Endothelial cell (in vitro differentiated cells): ENCODE measurements around the gene SMPDL3B. TPM values are rescaled to one million over a fixed set of nuclear protein-coding genes. Genes with fewer than 3 reads are reported as not detected.
A peak's percentile ranks its signal among the peaks of the same experiment; 100 is the strongest.

Experiments used
- DNase-seq: peaks from one replicate; pipeline ENCODE4 v3.0.0; 2021; ENCODE audit warnings: low spot score
- H3K27ac Mint-ChIP-seq: one replicate; pipeline ENCODE4 v1.8.0; 2021; ENCODE audit warnings: mixed read lengths, inconsistent platforms; ENCODE audit not compliant: unreplicated experiment
- H3K27me3 Mint-ChIP-seq: one replicate; pipeline ENCODE4 v1.8.0; 2021; ENCODE audit warnings: mild to moderate bottlenecking, moderate library complexity, mixed read lengths, inconsistent platforms; ENCODE audit not compliant: unreplicated experiment
- H3K36me3 Mint-ChIP-seq: one replicate; pipeline ENCODE4 v1.8.0; 2021; ENCODE audit warnings: mild to moderate bottlenecking, low read depth, mixed read lengths, inconsistent platforms; ENCODE audit not compliant: unreplicated experiment
- H3K4me1 Mint-ChIP-seq: one replicate; pipeline ENCODE4 v1.8.0; 2021; ENCODE audit warnings: mild to moderate bottlenecking, mixed read lengths, inconsistent platforms; ENCODE audit not compliant: unreplicated experiment
- H3K4me3 Mint-ChIP-seq: one replicate; pipeline ENCODE4 v1.8.0; 2021; ENCODE audit warnings: mild to moderate bottlenecking, mixed read lengths, inconsistent platforms; ENCODE audit not compliant: unreplicated experiment
- H3K9me3 Mint-ChIP-seq: one replicate; pipeline ENCODE4 v1.8.0; 2021; ENCODE audit warnings: mixed read lengths, inconsistent platforms; ENCODE audit not compliant: unreplicated experiment
- total RNA-seq: library from RNA; stranded (reverse); fragmentation: NEBNext Ultra II Directional; extraction: Animal tissue kit (Norgen Biotek cat#: 25700); gene quantifications from one replicate; pipeline ENCODE4 v1.2.1, GENCODE V29; 2021; ENCODE audit not compliant: unreplicated experiment
- TF ChIP-seq, protein P1 (sequence below): fragments of 200-600 bp; sonication (generic); IDR thresholded peaks from one replicate; pipeline ENCODE4 v1.5.0; 2021; ENCODE audit warnings: antibody characterized with exemption; ENCODE audit not compliant: unreplicated experiment

The SMPDL3B gene
- total RNA-seq, 1 donor from 2014 or later: 3.3 TPM

DNA sequence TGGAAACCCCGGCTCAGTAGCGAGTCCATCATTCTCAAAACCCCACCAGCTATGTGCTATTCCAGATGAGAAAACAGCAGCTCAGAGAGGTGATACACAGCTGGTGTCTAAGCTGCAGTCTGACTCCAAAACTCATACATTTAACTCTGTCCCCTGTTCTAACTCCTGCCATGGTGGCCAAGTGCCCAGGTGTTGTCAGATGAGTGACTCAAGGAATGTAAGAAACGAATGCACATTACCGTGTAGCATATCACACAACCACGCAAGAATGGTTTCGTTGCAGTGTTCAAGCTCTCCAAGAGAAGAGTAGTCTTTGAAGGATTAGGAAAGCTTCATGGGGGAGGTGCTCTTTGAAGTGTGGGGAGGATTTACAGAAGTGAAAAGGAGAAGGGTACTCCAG is 20.3 kb downstream of the SMPDL3B start:
- Mint-ChIP-seq H3K4me3 (no peak overlapping the region), H3K27ac (peak overlapping the region; percentile 24), H3K36me3 (peaks cover 3% of the 10 kb centered on the region), H3K4me1 (peaks cover 6% of the 10 kb centered on the region), H3K9me3 (no peaks in the 10 kb centered on the region), H3K27me3 (peaks cover 4% of the 10 kb centered on the region)
- TF ChIP-seq, protein P1, sequence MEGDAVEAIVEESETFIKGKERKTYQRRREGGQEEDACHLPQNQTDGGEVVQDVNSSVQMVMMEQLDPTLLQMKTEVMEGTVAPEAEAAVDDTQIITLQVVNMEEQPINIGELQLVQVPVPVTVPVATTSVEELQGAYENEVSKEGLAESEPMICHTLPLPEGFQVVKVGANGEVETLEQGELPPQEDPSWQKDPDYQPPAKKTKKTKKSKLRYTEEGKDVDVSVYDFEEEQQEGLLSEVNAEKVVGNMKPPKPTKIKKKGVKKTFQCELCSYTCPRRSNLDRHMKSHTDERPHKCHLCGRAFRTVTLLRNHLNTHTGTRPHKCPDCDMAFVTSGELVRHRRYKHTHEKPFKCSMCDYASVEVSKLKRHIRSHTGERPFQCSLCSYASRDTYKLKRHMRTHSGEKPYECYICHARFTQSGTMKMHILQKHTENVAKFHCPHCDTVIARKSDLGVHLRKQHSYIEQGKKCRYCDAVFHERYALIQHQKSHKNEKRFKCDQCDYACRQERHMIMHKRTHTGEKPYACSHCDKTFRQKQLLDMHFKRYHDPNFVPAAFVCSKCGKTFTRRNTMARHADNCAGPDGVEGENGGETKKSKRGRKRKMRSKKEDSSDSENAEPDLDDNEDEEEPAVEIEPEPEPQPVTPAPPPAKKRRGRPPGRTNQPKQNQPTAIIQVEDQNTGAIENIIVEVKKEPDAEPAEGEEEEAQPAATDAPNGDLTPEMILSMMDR: no peak
- DNase-seq: no peak

DNA sequence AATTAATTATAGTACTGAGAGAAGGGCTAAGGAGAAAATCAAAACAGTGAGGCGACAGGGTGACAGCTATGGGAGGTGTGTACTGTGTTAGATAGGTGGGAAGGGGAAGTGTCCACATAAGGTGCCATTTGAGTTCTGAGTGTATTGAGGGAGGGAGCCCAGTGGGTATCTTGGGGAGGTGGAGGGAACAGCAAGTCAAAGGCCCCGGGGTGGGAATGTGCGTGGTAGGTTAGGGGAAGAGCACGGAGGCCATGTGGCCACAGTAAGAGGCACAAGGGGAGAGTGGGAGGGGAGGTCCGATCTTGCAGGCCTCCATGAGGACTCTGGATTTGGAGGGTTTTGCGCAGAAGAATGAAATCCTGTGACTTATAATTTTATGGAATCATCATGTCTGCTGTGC is 22.0 kb downstream of the SMPDL3B start:
- H3K4me3 Mint-ChIP-seq: no peak overlapping the region
- peaks cover 3% of the 10 kb centered on the region for H3K36me3 Mint-ChIP-seq

DNA sequence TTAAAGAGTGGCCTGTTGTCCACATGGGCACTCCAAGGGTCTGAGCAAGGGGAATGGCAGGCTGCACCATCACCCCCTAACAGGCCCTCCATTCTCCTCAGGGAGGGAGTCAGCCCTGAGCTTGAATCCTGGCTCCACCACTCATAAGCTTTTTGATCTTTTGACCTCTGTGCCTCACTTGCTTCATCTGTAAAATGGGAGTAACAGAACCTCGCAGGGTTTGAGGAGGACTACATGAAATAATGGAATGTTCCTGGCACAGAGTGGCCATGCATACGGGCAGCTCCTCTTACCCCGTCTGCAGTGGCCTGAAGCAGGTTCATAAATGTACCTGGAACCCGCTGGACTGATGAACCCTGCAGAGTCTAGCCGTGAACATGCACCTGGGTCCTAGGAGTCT is 22.9 kb downstream of the SMPDL3B start:
- Mint-ChIP-seq H3K4me1 (peaks cover 12% of the 10 kb centered on the region), H3K27me3 (peaks cover 4% of the 10 kb centered on the region), H3K36me3 (peaks cover 3% of the 10 kb centered on the region), H3K27ac (peak overlapping the region; percentile 3), H3K4me3 (no peak overlapping the region), H3K9me3 (no peaks in the 10 kb centered on the region)
- TF ChIP-seq, protein P1: no peak
- no peak for DNase-seq

More for the DNA sequence above, 22.0 kb downstream of the SMPDL3B start:
- no peak for DNase-seq
- peaks cover 10% of the 10 kb centered on the region for H3K4me1 Mint-ChIP-seq
- TF ChIP-seq, protein P1: no peak
- no peaks in the 10 kb centered on the region for H3K9me3 Mint-ChIP-seq
- H3K27ac Mint-ChIP-seq: no peak overlapping the region
- peaks cover 4% of the 10 kb centered on the region for H3K27me3 Mint-ChIP-seq

DNA sequence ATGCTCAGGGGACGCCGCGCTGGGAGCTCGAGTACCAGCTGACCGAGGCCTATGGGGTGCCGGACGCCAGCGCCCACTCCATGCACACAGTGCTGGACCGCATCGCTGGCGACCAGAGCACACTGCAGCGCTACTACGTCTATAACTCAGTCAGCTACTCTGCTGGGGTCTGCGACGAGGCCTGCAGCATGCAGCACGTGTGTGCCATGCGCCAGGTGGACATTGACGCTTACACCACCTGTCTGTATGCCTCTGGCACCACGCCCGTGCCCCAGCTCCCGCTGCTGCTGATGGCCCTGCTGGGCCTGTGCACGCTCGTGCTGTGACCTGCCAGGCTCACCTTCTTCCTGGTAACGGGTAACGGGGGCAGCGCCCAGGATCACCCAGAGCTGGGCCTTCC is 23.7 kb downstream of the SMPDL3B start:
- H3K4me3 Mint-ChIP-seq: no peak overlapping the region
- TF ChIP-seq, protein P1: no peak
- DNase-seq: no peak
- H3K36me3 Mint-ChIP-seq: peaks cover 3% of the 10 kb centered on the region
- H3K27me3 Mint-ChIP-seq: peaks cover 4% of the 10 kb centered on the region
- peaks cover 12% of the 10 kb centered on the region for H3K4me1 Mint-ChIP-seq
- H3K9me3 Mint-ChIP-seq: no peaks in the 10 kb centered on the region
- no peak overlapping the region for H3K27ac Mint-ChIP-seq

DNA sequence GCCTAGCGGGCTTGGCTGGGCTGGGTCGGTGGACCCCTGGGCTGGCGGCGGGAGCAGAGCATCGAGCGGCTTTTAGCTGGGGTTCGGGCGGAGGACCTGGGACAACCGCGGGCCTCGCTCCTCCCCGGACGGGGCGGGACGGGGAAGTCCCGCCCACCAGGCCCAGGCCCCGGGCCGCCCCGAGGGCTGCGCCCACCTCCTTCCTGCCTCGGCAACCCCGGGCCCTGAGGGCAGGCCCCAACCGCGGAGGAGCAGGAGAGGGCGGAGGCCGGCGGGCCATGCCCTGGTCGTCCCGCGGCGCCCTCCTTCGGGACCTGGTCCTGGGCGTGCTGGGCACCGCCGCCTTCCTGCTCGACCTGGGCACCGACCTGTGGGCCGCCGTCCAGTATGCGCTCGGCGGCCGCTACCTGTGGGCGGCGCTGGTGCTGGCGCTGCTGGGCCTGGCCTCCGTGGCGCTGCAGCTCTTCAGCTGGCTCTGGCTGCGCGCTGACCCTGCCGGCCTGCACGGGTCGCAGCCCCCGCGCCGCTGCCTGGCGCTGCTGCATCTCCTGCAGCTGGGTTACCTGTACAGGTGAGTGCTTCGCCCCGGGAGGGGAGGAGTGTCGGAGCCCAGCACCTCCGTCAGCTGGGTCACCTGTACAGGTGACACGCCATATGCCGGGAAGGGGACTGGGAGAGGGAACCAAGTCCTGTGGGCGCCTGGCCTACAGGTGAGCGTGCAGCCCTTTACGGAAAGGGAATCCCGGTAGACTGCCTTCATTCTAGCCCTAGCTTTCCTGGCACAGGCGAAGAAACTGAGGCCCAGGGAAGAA is 25.2 kb downstream of the SMPDL3B start, which contains the start of gene XKR8:
TSS of gene XKR8 (plus strand) at position 182 of the 812 bp plus-strand sequence. CDS start at position 279, 97 bp downstream.
- Mint-ChIP-seq H3K4me1 (peaks cover 12% of the 10 kb centered on the region), H3K36me3 (peaks cover 3% of the 10 kb centered on the region), H3K9me3 (no peaks in the 10 kb centered on the region), H3K27me3 (peaks cover 6% of the 10 kb centered on the region), H3K4me3 (peak within 1 kb of the TSS; percentile 86), H3K27ac (peak within 1 kb of the TSS; percentile 70)
- TF ChIP-seq, protein P1: no peak
- peak; percentile 85 for DNase-seq
